HepG2 (cell line): Measurements from ENCODE around the gene KCND3. TPM values are rescaled to one million over a fixed set of nuclear protein-coding genes. Genes with fewer than 3 reads are reported as not detected.

ENCODE experiments used
- ATAC-seq: fragments of 200-7000 bp; cut with Tn5 transposase; 3 replicates; pipeline ENCODE4 v1.9.1; 2020; ENCODE audit warnings: mild to moderate bottlenecking, moderate library complexity
- BruUV-seq: library from RNA; stranded (reverse); fragments of 400-500 nt; replicated peaks from 2 replicates; lab custom pipeline; 2021; lab: Mats Ljungman, UMichigan
- CTCF ChIA-PET: fragments of 300-600 bp; formaldehyde crosslinking; extraction: SDS; loops from one replicate; lab custom pipeline; 2021; ENCODE audit warnings: low total read pairs, inconsistent platforms, low intra/inter-chr PET ratio; lab: Yijun Ruan, JAX
- POLR2A ChIA-PET: fragments of 350-600 bp; sonication (Branson Sonifier 250); formaldehyde crosslinking; loops from one replicate; lab custom pipeline; 2020; ENCODE audit warnings: antibody characterized with exemption, inconsistent platforms; lab: Yijun Ruan, JAX
- DNase-seq: peaks from one replicate; pipeline ENCODE4 v3.0.0-alpha.2; 2015; ENCODE audit warnings: low spot score
- FAIRE-seq: peaks from 3 replicates; lab custom pipeline; 2011; peaks lifted over from hg19 to GRCh38; lab: Jason Lieb, UNC
- H2AFZ ChIP-seq: one replicate; pipeline ENCODE4 v1.6.1; 2011; ENCODE audit warnings: low read length, inconsistent platforms
- H3K27ac ChIP-seq: fragments of 300-600 bp; 3 replicates; pipeline ENCODE4 v1.8.0; 2011; ENCODE audit warnings: mixed run types, mild to moderate bottlenecking, mixed read lengths, low read length, inconsistent platforms; ENCODE audit not compliant: insufficient read depth; ENCODE audit errors: extremely low read length
- H3K27me3 ChIP-seq, 2 experiments: fragments of 200-600 bp in 1 of 2; 2 replicates in 1 of 2; 3 replicates in 1 of 2; pipeline versions ENCODE4 v1.6.0 to v1.8.0; 2011; ENCODE audit warnings: low read length in 2 of 2, mild to moderate bottlenecking in 2 of 2, moderate library complexity in 2 of 2, inconsistent platforms in 1 of 2; ENCODE audit not compliant: insufficient read depth in 2 of 2, control insufficient read depth in 1 of 2
- H3K36me3 ChIP-seq, 2 experiments: fragments of 200-600 bp in 1 of 2; replicated peaks in 1 of 2; 2 replicates in 1 of 2; 3 replicates in 1 of 2; pipeline versions ENCODE4 v1.5.1 to v1.8.0; 2011; ENCODE audit warnings: low read length in 2 of 2, inconsistent platforms in 1 of 2; ENCODE audit not compliant: insufficient read depth in 2 of 2, control insufficient read depth in 1 of 2
- H3K4me1 ChIP-seq: 2 replicates; pipeline ENCODE4 v1.5.1; 2012; ENCODE audit warnings: low read length, inconsistent platforms; ENCODE audit not compliant: insufficient read depth
- H3K4me2 ChIP-seq: 2 replicates; pipeline ENCODE4 v1.6.0; 2011; ENCODE audit warnings: low read depth, low read length, inconsistent platforms
- H3K4me3 ChIP-seq, 3 experiments: fragments of 200-600 bp in 1 of 3; sonication (generic), shearing (Covaris generic) in 1 of 3; replicated peaks in 1 of 3; 2 replicates each; pipeline ENCODE4 v1.5.1; 2011 to 2016; ENCODE audit warnings: low read length in 3 of 3, inconsistent platforms in 2 of 3, low read depth in 2 of 3, mild to moderate bottlenecking in 2 of 3, control low read depth in 1 of 3, mixed read lengths in 1 of 3; ENCODE audit not compliant: insufficient read depth in 1 of 3
- H3K79me2 ChIP-seq: one replicate; pipeline ENCODE4 v1.6.1; 2011; ENCODE audit warnings: low read length, inconsistent platforms; ENCODE audit not compliant: insufficient read depth
- H3K9ac ChIP-seq: 2 replicates; pipeline ENCODE4 v1.6.0; 2011; ENCODE audit warnings: mild to moderate bottlenecking, low read depth, low read length, inconsistent platforms; ENCODE audit not compliant: insufficient read depth
- H3K9me3 ChIP-seq: 2 replicates; pipeline ENCODE4 v1.5.1; 2012; ENCODE audit warnings: mild to moderate bottlenecking, low read length
- H4K20me1 ChIP-seq: 2 replicates; pipeline ENCODE4 v1.6.0; 2011; ENCODE audit warnings: inconsistent platforms, mild to moderate bottlenecking, low read length, moderate library complexity; ENCODE audit not compliant: insufficient read depth
- CCDC6 ChIP-seq: sonication (generic); formaldehyde crosslinking; IDR thresholded peaks from 2 replicates; pipeline ENCODE4 v1.8.1; 2022; ENCODE audit warnings: mild to moderate bottlenecking, missing genetic modification reagents, moderate library complexity
- HOXA3 ChIP-seq: sonication (generic); formaldehyde crosslinking; IDR thresholded peaks from 2 replicates; pipeline ENCODE4 v1.5.0; 2020; ENCODE audit warnings: missing genetic modification reagents
- KDM5A ChIP-seq: fragments of 200-600 bp; sonication (generic); IDR thresholded peaks from 2 replicates; pipeline ENCODE4 v1.7.0; 2018; ENCODE audit warnings: antibody characterized with exemption, mild to moderate bottlenecking, low read length, borderline replicate concordance
- PBX3 ChIP-seq: sonication (generic); formaldehyde crosslinking; IDR thresholded peaks from 2 replicates; pipeline ENCODE4 v1.8.1; 2023; ENCODE audit warnings: missing genetic modification reagents, inconsistent platforms, borderline replicate concordance
- PRPF4 ChIP-seq: fragments of 200-400 bp; formaldehyde crosslinking; IDR thresholded peaks from 2 replicates; pipeline ENCODE4 v1.6.1; 2016; ENCODE audit warnings: low read length, low read depth; ENCODE audit not compliant: poor library complexity, severe bottlenecking
- SOX13 ChIP-seq, 3 experiments: fragments of 450-650 bp in 1 of 3; sonication (generic) in 1 of 3; formaldehyde crosslinking in 1 of 3; IDR thresholded peaks in 2 of 3; conservative IDR thresholded peaks in 1 of 3; 2 replicates each; pipeline versions ENCODE4 v1.5.0 to v1.6.1; 2016 to 2020; ENCODE audit warnings: antibody characterized with exemption in 1 of 3, mild to moderate bottlenecking in 1 of 3, missing compliant biosample characterization in 1 of 3, missing genetic modification reagents in 1 of 3, moderate library complexity in 1 of 3
- ZNF44 ChIP-seq: sonication (generic); formaldehyde crosslinking; IDR thresholded peaks from 2 replicates; pipeline ENCODE4 v1.5.1; 2020; ENCODE audit warnings: mild to moderate bottlenecking, missing genetic modification reagents
- ZNF841 ChIP-seq: sonication (generic); formaldehyde crosslinking; IDR thresholded peaks from 2 replicates; pipeline ENCODE4 v1.8.1; 2023; ENCODE audit warnings: missing genetic modification reagents, borderline replicate concordance
- ZSCAN31 ChIP-seq: sonication (generic); formaldehyde crosslinking; IDR thresholded peaks from 2 replicates; pipeline ENCODE4 v1.5.0; 2020; ENCODE audit warnings: low read depth, mild to moderate bottlenecking, missing genetic modification reagents
- WGBS: methylation state at CpG from one replicate; pipeline ENCODE4 v1.1.6; 2017; ENCODE audit warnings: low lambda C conversion rate; 5-methylcytosine and 5-hydroxymethylcytosine counted together
- in situ Hi-C: cut with HindIII; loops from 2 replicates; pipeline ENCODE4 v1.10.0; 2017; ENCODE audit warnings: low pct_unique_long_range_greater_than_20kb; ENCODE audit not compliant: extremely low pct_ligation_motif_present
- intact Hi-C: fragments of 100-400 bp; cut with micrococcal nuclease; formaldehyde crosslinking; loops from one replicate; pipeline ENCODE4 v1.10.0; 2022; ENCODE audit not compliant: unreplicated experiment
- polyA plus RNA-seq, 8 experiments: library from polyadenylated mRNA; depleted of rRNA in 3 of 8; stranded (reverse) in 7 of 8; unstranded in 1 of 8; fragments of >200 nt; fragmentation: Illumina TruSeq in 4 of 8; extraction: Trizol in 4 of 8; gene quantifications; 2 replicates each; pipeline versions ENCODE4 v1.2.1 to v1.2.3, GENCODE V29; 2011 to 2016; ENCODE audit warnings: low read depth in 4 of 8, missing spikeins in 1 of 8, mixed read lengths in 1 of 8; ENCODE audit not compliant: insufficient read depth in 1 of 8
- total RNA-seq, 5 experiments: library from RNA; depleted of rRNA; stranded (reverse); fragments of >200 nt; fragmentation: Illumina TruSeq; extraction: Trizol; gene quantifications; 2 replicates each; pipeline ENCODE4 v1.2.3, GENCODE V29; 2016; ENCODE audit warnings: low read depth in 1 of 5
- TF ChIP-seq, protein P1 (sequence below): sonication (generic); formaldehyde crosslinking; IDR thresholded peaks from 2 replicates; pipeline ENCODE4 v1.5.0; 2020; ENCODE audit warnings: mild to moderate bottlenecking, missing genetic modification reagents, borderline replicate concordance
- TF ChIP-seq, protein P2 (sequence below): sonication (generic); formaldehyde crosslinking; IDR thresholded peaks from 2 replicates; pipeline ENCODE4 v1.5.0; 2020; ENCODE audit warnings: mild to moderate bottlenecking, missing genetic modification reagents, moderate library complexity
- TF ChIP-seq, protein P3 (sequence below): IDR thresholded peaks from 2 replicates; pipeline ENCODE4 v1.6.1; 2012; ENCODE audit warnings: inconsistent platforms

The KCND3 gene
- total and polyA plus RNA-seq, 2 of the 13 experiments (the other 11 are each of a cell fraction or from before 2014, with no cell fraction given), result 0.04 TPM; not detected in 1

DNA sequence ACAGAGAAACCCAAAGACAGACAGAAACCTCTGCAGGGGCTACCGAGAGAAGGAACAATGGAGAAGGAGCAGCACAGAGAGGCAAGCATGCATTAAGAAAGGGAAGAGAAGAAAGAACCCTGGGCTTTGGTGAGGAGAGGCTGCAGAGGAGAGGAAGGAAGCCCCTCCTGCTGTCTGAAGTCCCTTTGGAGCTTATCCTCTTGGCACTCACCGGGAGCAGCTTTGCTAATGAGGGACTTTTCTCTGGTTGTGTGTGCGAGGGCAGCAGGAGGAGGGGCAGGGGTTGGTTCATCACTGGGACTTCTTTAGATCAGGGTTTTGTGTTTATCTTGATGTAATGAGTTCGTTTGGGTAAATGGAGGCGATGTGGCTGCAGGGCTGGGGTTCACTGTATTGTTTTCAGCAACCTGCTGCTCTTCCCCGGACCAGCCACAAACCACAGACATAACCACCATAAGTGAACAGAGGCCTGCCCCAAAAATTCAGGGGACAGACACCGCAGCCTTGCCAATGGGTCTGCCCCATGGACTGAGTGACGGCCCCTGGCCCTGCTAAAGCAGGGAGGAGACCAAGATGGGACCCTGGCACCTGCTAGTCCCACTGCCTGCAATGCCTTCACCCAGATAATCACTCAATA, 100.6 kb downstream of the KCND3 start:
- Histone ChIP-seq H3K4me1 (peaks cover 10% of the 10 kb centered on the region; the same call in 1 of the 2 replicates), H3K27me3 (no peaks in the 10 kb centered on the region; a peak in 1 of 5 replicates)
- intact Hi-C loops, result no loop called here
- TF ChIP-seq PBX3 (no peak), CCDC6 (CRISPR knock-in tag) (no peak), KDM5A (no peak), ZNF44 (no peak), PRPF4 (no peak), ZSCAN31 (CRISPR knock-in tag) (no peak), ZNF841 (CRISPR knock-in tag) (no peak), HOXA3 (CRISPR knock-in tag) (no peak), SOX13 (IDR thresholded peaks at IDR 0.05) (no peak), SOX13 (CRISPR knock-in tag; conservative IDR thresholded peaks at IDR 0.05 in 1 of 2, IDR thresholded peaks at IDR 0.05 in 1 of 2) (no peak)
- TF ChIP-seq, protein P1, sequence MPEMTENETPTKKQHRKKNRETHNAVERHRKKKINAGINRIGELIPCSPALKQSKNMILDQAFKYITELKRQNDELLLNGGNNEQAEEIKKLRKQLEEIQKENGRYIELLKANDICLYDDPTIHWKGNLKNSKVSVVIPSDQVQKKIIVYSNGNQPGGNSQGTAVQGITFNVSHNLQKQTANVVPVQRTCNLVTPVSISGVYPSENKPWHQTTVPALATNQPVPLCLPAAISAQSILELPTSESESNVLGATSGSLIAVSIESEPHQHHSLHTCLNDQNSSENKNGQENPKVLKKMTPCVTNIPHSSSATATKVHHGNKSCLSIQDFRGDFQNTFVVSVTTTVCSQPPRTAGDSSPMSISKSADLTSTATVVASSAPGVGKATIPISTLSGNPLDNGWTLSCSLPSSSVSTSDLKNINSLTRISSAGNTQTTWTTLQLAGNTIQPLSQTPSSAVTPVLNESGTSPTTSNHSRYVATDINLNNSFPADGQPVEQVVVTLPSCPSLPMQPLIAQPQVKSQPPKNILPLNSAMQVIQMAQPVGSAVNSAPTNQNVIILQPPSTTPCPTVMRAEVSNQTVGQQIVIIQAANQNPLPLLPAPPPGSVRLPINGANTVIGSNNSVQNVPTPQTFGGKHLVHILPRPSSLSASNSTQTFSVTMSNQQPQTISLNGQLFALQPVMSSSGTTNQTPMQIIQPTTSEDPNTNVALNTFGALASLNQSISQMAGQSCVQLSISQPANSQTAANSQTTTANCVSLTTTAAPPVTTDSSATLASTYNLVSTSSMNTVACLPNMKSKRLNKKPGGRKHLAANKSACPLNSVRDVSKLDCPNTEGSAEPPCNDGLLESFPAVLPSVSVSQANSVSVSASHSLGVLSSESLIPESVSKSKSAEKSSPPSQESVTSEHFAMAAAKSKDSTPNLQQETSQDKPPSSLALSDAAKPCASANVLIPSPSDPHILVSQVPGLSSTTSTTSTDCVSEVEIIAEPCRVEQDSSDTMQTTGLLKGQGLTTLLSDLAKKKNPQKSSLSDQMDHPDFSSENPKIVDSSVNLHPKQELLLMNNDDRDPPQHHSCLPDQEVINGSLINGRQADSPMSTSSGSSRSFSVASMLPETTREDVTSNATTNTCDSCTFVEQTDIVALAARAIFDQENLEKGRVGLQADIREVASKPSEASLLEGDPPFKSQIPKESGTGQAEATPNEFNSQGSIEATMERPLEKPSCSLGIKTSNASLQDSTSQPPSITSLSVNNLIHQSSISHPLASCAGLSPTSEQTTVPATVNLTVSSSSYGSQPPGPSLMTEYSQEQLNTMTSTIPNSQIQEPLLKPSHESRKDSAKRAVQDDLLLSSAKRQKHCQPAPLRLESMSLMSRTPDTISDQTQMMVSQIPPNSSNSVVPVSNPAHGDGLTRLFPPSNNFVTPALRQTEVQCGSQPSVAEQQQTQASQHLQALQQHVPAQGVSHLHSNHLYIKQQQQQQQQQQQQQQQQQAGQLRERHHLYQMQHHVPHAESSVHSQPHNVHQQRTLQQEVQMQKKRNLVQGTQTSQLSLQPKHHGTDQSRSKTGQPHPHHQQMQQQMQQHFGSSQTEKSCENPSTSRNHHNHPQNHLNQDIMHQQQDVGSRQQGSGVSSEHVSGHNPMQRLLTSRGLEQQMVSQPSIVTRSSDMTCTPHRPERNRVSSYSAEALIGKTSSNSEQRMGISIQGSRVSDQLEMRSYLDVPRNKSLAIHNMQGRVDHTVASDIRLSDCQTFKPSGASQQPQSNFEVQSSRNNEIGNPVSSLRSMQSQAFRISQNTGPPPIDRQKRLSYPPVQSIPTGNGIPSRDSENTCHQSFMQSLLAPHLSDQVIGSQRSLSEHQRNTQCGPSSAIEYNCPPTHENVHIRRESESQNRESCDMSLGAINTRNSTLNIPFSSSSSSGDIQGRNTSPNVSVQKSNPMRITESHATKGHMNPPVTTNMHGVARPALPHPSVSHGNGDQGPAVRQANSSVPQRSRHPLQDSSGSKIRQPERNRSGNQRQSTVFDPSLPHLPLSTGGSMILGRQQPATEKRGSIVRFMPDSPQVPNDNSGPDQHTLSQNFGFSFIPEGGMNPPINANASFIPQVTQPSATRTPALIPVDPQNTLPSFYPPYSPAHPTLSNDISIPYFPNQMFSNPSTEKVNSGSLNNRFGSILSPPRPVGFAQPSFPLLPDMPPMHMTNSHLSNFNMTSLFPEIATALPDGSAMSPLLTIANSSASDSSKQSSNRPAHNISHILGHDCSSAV, result no peak
- TF ChIP-seq, protein P2, sequence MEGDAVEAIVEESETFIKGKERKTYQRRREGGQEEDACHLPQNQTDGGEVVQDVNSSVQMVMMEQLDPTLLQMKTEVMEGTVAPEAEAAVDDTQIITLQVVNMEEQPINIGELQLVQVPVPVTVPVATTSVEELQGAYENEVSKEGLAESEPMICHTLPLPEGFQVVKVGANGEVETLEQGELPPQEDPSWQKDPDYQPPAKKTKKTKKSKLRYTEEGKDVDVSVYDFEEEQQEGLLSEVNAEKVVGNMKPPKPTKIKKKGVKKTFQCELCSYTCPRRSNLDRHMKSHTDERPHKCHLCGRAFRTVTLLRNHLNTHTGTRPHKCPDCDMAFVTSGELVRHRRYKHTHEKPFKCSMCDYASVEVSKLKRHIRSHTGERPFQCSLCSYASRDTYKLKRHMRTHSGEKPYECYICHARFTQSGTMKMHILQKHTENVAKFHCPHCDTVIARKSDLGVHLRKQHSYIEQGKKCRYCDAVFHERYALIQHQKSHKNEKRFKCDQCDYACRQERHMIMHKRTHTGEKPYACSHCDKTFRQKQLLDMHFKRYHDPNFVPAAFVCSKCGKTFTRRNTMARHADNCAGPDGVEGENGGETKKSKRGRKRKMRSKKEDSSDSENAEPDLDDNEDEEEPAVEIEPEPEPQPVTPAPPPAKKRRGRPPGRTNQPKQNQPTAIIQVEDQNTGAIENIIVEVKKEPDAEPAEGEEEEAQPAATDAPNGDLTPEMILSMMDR (CRISPR knock-in tag), result no peak
- TF ChIP-seq, protein P3, sequence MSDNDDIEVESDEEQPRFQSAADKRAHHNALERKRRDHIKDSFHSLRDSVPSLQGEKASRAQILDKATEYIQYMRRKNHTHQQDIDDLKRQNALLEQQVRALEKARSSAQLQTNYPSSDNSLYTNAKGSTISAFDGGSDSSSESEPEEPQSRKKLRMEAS, result no peak

More for the DNA sequence above, 100.6 kb downstream of the KCND3 start:
- Histone ChIP-seq H3K4me3 (no peak overlapping the region), H3K4me2 (no peak overlapping the region), H3K36me3 (no peaks in the 10 kb centered on the region), H3K27ac (no peak overlapping the region), H4K20me1 (peaks cover 2% of the 10 kb centered on the region; the same call in 1 of the 2 replicates), H3K79me2 (no peaks in the 10 kb centered on the region), H3K9me3 (no peaks in the 10 kb centered on the region), H3K9ac (no peak overlapping the region), H2AFZ (no peak overlapping the region)
- no TSS peak for BruUV-seq
- CTCF ChIA-PET, result no interaction called here
- in situ Hi-C loops, result no loop called here
- FAIRE-seq, result no peak
- ATAC-seq, result no peak
- POLR2A ChIA-PET, result no interaction called here
- DNase-seq, result no peak
- 27% methylated on average over 5 of the region's 8 CpGs for WGBS
